Nephron progenitor cell (in vitro differentiated cells): Measurements from ENCODE around the gene KICS2.

Experiments
- DNase-seq: peaks from one replicate; pipeline ENCODE4 v3.0.0; 2021
- H3K27ac Mint-ChIP-seq: 2 replicates; pipeline ENCODE4 v1.8.0; 2021; ENCODE audit warnings: mild to moderate bottlenecking, moderate library complexity, mixed read lengths
- H3K27me3 Mint-ChIP-seq: 2 replicates; pipeline ENCODE4 v1.8.0; 2021; ENCODE audit warnings: mild to moderate bottlenecking, low read depth, mixed read lengths; ENCODE audit not compliant: poor library complexity
- H3K36me3 Mint-ChIP-seq: 2 replicates; pipeline ENCODE4 v1.8.0; 2021; ENCODE audit warnings: low read depth, mixed read lengths
- H3K4me1 Mint-ChIP-seq: 2 replicates; pipeline ENCODE4 v1.8.0; 2021; ENCODE audit warnings: mixed read lengths
- H3K4me3 Mint-ChIP-seq: 2 replicates; pipeline ENCODE4 v1.8.0; 2021; ENCODE audit warnings: mild to moderate bottlenecking, moderate library complexity, mixed read lengths
- H3K9me3 Mint-ChIP-seq: 2 replicates; pipeline ENCODE4 v1.8.0; 2021; ENCODE audit warnings: mild to moderate bottlenecking, moderate library complexity, mixed read lengths
- CTCF ChIP-seq: fragments of 200-600 bp; sonication (generic); IDR thresholded peaks from 2 replicates; pipeline ENCODE4 v1.5.0; 2021; ENCODE audit warnings: antibody characterized with exemption

Gene KICS2

GRCh38 chr12:64187794-64188193 is 34.3 kb downstream of the KICS2 start:
- Mint-ChIP-seq H3K27me3 (no peaks in the 10 kb centered on the region), H3K36me3 (peaks cover 2% of the 10 kb centered on the region), H3K4me3 (no peak overlapping the region), H3K9me3 (no peaks in the 10 kb centered on the region), H3K27ac (no peak overlapping the region), H3K4me1 (no peaks in the 10 kb centered on the region)
- TF ChIP-seq CTCF: no peak
- DNase-seq: no peak

- H3K4me3 Mint-ChIP-seq: no peak overlapping the region
- no peaks in the 10 kb centered on the region for H3K36me3 Mint-ChIP-seq
- no peaks in the 10 kb centered on the region for H3K27me3 Mint-ChIP-seq
- no peak for DNase-seq
- no peak overlapping the region for H3K27ac Mint-ChIP-seq
- H3K4me1 Mint-ChIP-seq: no peaks in the 10 kb centered on the region
- no peak for TF ChIP-seq CTCF
- no peaks in the 10 kb centered on the region for H3K9me3 Mint-ChIP-seq
These were observed 34.7 kb downstream of the KICS2 start for GRCh38 chr12:64187370-64187769.

GRCh38 chr12:64186789-64187188 is 35.3 kb downstream of the KICS2 start:
- DNase-seq: no peak
- peaks cover under 1% of the 10 kb centered on the region for H3K4me1 Mint-ChIP-seq
- no peaks in the 10 kb centered on the region for H3K27me3 Mint-ChIP-seq
- no peak overlapping the region for H3K4me3 Mint-ChIP-seq
- no peak for TF ChIP-seq CTCF
- no peaks in the 10 kb centered on the region for H3K36me3 Mint-ChIP-seq
- H3K9me3 Mint-ChIP-seq: no peaks in the 10 kb centered on the region
- H3K27ac Mint-ChIP-seq: no peak overlapping the region

- Mint-ChIP-seq H3K4me3 (no peak overlapping the region), H3K4me1 (peaks cover 6% of the 10 kb centered on the region), H3K36me3 (no peaks in the 10 kb centered on the region), H3K27me3 (peaks cover 3% of the 10 kb centered on the region), H3K27ac (no peak overlapping the region), H3K9me3 (no peaks in the 10 kb centered on the region)
- no peak for TF ChIP-seq CTCF
- DNase-seq: no peak
These were observed 37.9 kb downstream of the KICS2 start for GRCh38 chr12:64184216-64184615.

- H3K36me3 Mint-ChIP-seq: no peaks in the 10 kb centered on the region
- peaks cover 8% of the 10 kb centered on the region for H3K27me3 Mint-ChIP-seq
- no peaks in the 10 kb centered on the region for H3K9me3 Mint-ChIP-seq
- H3K4me1 Mint-ChIP-seq: peaks cover 6% of the 10 kb centered on the region
- DNase-seq: peak; percentile 6
- no peak overlapping the region for H3K4me3 Mint-ChIP-seq
- no peak overlapping the region for H3K27ac Mint-ChIP-seq
- TF ChIP-seq CTCF: no peak
These were observed 40.4 kb downstream of the KICS2 start for GRCh38 chr12:64181430-64182291.

- DNase-seq: no peak
- peaks cover 9% of the 10 kb centered on the region for H3K27me3 Mint-ChIP-seq
- no peak overlapping the region for H3K27ac Mint-ChIP-seq
- H3K9me3 Mint-ChIP-seq: no peaks in the 10 kb centered on the region
- no peak for TF ChIP-seq CTCF
- no peak overlapping the region for H3K4me3 Mint-ChIP-seq
- no peaks in the 10 kb centered on the region for H3K36me3 Mint-ChIP-seq
- H3K4me1 Mint-ChIP-seq: peaks cover 6% of the 10 kb centered on the region
These were observed 41.1 kb downstream of the KICS2 start for GRCh38 chr12:64180951-64181350.
